ENCODE measurements around the gene CLEC16A.

Gene CLEC16A

DNA sequence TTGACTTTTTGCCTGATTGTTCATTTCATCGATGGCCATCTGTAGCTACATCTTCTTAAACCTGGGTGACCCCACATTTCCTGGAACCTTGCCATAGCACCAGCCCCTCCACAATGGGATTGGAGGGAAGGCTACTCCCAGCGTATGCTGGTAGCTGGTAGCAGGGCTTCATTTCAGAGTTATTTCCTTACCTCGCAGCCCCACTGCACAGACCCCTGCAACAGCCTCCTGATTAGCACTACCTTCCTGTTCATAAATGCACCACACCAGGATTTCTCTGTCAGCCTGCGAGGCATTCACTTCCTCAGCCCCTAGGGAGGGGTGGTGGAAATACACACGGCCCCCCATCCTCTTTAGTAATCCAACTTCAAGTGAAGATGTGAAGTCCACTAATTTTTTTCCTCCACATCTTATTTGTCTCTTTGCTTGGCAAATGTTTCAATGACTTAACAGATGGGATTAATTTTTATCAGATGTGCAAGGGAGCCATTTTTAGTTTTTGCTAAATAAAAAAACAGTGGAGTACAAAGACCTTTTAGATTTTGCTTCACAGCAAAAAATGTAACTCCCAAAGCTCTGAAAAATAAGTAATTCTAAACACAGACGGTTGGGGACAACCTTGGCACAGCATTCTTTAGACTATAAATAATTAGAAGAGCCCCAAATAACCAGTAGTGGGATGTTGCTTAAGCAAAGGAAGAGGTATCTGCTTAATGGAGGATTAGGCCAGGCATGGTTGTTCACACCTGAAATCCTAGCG, 76.6 kb downstream of the CLEC16A start:
- Histone ChIP-seq H3K4me1 (ENCODE audit: control insufficient read depth in 1 of 2, insufficient read depth in 1 of 2, low read depth in 1 of 2, low read length in 1 of 2) (no peaks in the 10 kb centered on the region), H3K36me3 (peaks cover 72% of the 10 kb centered on the region), H3K9me3 (peaks cover 5% of the 10 kb centered on the region), H3K27me3 (no peaks in the 10 kb centered on the region), H3K4me3 (ENCODE audit: low read depth in 1 of 2, low read length in 1 of 2) (no peak overlapping the region), H3K27ac (no peak overlapping the region)
- TF ChIP-seq, protein P1, sequence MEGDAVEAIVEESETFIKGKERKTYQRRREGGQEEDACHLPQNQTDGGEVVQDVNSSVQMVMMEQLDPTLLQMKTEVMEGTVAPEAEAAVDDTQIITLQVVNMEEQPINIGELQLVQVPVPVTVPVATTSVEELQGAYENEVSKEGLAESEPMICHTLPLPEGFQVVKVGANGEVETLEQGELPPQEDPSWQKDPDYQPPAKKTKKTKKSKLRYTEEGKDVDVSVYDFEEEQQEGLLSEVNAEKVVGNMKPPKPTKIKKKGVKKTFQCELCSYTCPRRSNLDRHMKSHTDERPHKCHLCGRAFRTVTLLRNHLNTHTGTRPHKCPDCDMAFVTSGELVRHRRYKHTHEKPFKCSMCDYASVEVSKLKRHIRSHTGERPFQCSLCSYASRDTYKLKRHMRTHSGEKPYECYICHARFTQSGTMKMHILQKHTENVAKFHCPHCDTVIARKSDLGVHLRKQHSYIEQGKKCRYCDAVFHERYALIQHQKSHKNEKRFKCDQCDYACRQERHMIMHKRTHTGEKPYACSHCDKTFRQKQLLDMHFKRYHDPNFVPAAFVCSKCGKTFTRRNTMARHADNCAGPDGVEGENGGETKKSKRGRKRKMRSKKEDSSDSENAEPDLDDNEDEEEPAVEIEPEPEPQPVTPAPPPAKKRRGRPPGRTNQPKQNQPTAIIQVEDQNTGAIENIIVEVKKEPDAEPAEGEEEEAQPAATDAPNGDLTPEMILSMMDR (IDR thresholded peaks at IDR 0.05) = no peak

DNA sequence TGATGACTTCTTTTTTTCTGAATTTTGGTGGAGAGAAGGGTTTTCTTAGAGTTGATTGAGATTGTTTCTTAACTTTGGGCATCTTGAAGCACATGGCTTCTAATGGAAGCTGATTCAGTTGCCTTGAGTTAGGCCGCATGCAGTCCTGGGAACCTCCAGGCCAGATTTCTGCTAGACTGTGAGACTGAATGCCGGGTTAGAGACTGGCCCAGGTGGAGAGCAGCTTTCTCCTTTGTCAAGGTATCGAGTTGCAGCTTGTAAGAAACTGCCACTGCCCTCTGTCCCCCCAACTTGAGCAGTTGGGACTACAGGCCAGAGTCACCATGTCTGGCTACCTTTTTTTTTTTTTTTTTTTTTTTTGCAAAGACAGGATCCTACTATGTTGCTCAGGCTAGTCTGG, 77.6 kb downstream of the CLEC16A start:
- no peak overlapping the region for H3K4me3 ChIP-seq (ENCODE audit: low read depth in 1 of 2, low read length in 1 of 2)
- TF ChIP-seq, protein P1 (IDR thresholded peaks at IDR 0.05) = no peak
- no peaks in the 10 kb centered on the region for H3K27me3 ChIP-seq
- no peak overlapping the region for H3K27ac ChIP-seq
- H3K36me3 ChIP-seq = peaks cover 74% of the 10 kb centered on the region
- H3K9me3 ChIP-seq = peaks cover 6% of the 10 kb centered on the region
- no peaks in the 10 kb centered on the region for H3K4me1 ChIP-seq (ENCODE audit: control insufficient read depth in 1 of 2, insufficient read depth in 1 of 2, low read depth in 1 of 2, low read length in 1 of 2)

DNA sequence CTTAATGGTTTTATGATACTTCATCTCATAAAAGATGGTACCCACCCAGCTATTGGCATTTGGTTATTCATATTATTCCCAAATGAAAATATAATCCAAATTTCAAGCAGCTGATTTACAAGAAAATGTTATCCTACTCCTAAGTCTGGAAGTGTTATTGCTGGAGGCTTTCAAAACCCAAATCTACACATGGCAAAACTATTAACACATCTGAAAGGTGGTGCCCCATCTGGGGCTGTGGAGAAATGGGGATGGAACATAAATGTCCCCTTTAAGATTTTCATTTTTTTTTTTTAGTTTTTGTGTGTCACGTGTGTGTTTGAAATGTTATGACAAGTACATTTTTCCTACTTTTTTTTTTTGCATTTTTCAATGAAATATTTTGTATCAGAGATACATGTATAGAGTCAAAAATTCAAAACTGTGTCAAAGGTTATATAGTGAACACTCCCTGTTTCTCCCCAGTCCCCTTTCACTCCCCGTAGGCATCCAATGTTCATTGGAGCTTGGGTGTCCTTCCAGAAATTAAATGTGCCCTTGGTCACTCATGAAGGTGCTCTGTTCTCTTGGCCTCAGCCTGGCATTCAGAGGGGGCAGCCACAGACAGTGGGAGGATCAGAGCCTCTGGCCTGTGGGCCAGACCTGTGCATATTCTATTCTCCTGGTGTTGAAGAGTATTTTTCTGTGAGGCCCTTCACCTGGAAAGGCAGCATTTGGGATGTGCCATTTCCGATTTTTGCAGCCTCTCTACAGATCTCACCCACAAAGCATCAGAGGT, 79.1 kb downstream of the CLEC16A start:
- Histone ChIP-seq H3K27ac (no peak overlapping the region), H3K4me1 (ENCODE audit: control insufficient read depth in 1 of 2, insufficient read depth in 1 of 2, low read depth in 1 of 2, low read length in 1 of 2) (no peaks in the 10 kb centered on the region), H3K4me3 (ENCODE audit: low read depth in 1 of 2, low read length in 1 of 2) (no peak overlapping the region), H3K36me3 (peaks cover 76% of the 10 kb centered on the region), H3K9me3 (peaks cover 6% of the 10 kb centered on the region), H3K27me3 (no peaks in the 10 kb centered on the region)
- TF ChIP-seq, protein P1 (IDR thresholded peaks at IDR 0.05) = no peak

DNA sequence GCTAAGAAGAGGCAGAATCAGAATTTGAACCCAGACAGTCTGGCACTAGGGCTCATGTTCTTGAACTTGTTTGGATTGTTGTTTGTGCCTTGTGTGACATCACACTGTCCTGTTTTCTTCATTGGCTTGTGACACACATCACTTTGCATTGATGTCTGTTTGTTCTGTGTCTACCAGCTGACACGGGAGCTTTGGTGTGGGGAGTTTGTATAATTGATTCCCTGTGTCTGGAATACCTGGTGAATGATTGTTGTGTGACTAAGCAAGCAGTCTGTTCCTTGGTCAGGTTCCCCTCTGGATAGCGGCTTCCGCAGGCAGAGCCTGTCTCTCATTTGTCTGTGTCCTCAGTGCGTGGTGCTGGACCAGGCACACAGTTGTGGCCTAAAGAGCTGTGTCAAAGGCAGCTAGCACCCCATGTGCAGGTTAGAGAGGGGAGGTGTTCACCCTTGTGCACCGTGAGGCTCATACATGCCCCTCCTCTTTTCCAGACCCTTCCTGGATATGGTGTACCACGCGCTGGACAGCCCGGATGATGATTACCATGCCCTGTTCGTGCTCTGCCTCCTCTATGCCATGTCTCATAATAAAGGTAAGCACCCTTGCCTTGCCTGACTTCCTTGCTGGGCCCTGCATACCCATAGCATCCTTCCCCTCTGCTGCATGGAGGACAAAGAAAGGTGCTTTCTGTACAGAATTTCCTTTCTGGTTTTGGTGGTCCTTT, 80.1 kb downstream of the CLEC16A start:
- H3K27ac ChIP-seq = no peak overlapping the region
- TF ChIP-seq, protein P1 (IDR thresholded peaks at IDR 0.05) = no peak
- H3K36me3 ChIP-seq = peaks cover 78% of the 10 kb centered on the region
- no peak overlapping the region for H3K4me3 ChIP-seq (ENCODE audit: low read depth in 1 of 2, low read length in 1 of 2)
- no peaks in the 10 kb centered on the region for H3K4me1 ChIP-seq (ENCODE audit: control insufficient read depth in 1 of 2, insufficient read depth in 1 of 2, low read depth in 1 of 2, low read length in 1 of 2)
- H3K27me3 ChIP-seq = no peaks in the 10 kb centered on the region
- H3K9me3 ChIP-seq = peaks cover 6% of the 10 kb centered on the region

DNA sequence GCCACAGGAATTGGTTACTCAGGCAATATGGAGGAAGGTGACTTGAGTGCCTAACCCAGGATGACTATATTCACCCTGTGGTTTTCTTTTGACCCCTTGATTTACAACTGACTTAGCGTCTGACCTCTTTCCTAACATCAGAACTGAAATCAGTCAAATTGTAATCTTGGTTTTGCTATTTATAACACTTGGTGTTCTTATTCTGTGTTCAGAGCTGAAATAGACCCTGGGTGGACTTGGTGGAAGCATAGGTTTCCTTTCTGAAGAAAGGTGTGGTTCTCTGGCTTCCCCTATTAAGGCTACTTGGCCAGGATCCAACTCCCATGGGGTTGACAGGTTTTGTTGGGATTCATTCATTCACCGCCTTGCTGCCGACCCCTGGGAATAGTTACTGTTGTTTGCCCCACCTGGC, 80.8 kb downstream of the CLEC16A start:
- TF ChIP-seq, protein P1 (IDR thresholded peaks at IDR 0.05) = no peak
- H3K27ac ChIP-seq = no peak overlapping the region
- H3K27me3 ChIP-seq = no peaks in the 10 kb centered on the region
- no peaks in the 10 kb centered on the region for H3K4me1 ChIP-seq (ENCODE audit: control insufficient read depth in 1 of 2, insufficient read depth in 1 of 2, low read depth in 1 of 2, low read length in 1 of 2)
- no peak overlapping the region for H3K4me3 ChIP-seq (ENCODE audit: low read depth in 1 of 2, low read length in 1 of 2)
- peaks cover 6% of the 10 kb centered on the region for H3K9me3 ChIP-seq
- H3K36me3 ChIP-seq = peaks cover 80% of the 10 kb centered on the region

Data from neutrophil (primary cell).